Measurements from ENCODE around the gene EPAS1.

- TF ChIP-seq CTCF (IDR thresholded peaks at IDR 0.05) (no peak), EZH2phosphoT487 (IDR thresholded peaks at IDR 0.05) (no peak)
Measured at GRCh38 chr2:46345775-46346174, 48.6 kb downstream of the EPAS1 start.
